AG09319 (cell line): ENCODE measurements around the gene ANKS6.

Source experiments
- DNase-seq: peaks from one replicate; pipeline ENCODE4 v3.0.0-alpha.2; 2010; ENCODE audit warnings: low read depth; ENCODE audit errors: extremely low read depth
- CTCF ChIP-seq: IDR thresholded peaks from 2 replicates; pipeline ENCODE4 v1.5.1; 2011; ENCODE audit warnings: low read depth, mild to moderate bottlenecking, inconsistent platforms, low read length, moderate library complexity

ANKS6 gene

GRCh38 chr9:98801561-98801960 is 5.2 kb upstream of the ANKS6 start:
- DNase-seq = no peak
- TF ChIP-seq CTCF = no peak

GRCh38 chr9:98798254-98798653 is 1.9 kb upstream of the ANKS6 start:
- no peak for DNase-seq
- no peak for TF ChIP-seq CTCF

- TF ChIP-seq CTCF = no peak
- DNase-seq = no peak
These were observed 1.1 kb upstream of the ANKS6 start for GRCh38 chr9:98797491-98797890.

GRCh38 chr9:98795970-98796363 is 388 bp downstream of the ANKS6 start:
- no peak for TF ChIP-seq CTCF
- DNase-seq = no peak

GRCh38 chr9:98795295-98795955 is 930 bp downstream of the ANKS6 start:
- no peak for TF ChIP-seq CTCF
- DNase-seq = no peak

- no peak for DNase-seq
These were observed 1.6 kb downstream of the ANKS6 start for GRCh38 chr9:98794802-98795201.

GRCh38 chr9:98793031-98793430 is 3.3 kb downstream of the ANKS6 start:
- TF ChIP-seq CTCF = no peak
- no peak for DNase-seq

More at GRCh38 chr9:98794802-98795201, 1.6 kb downstream of the ANKS6 start:
- no peak for TF ChIP-seq CTCF
